ENCODE results near the gene AQP7. TPM values are rescaled to one million over a fixed set of nuclear protein-coding genes. Genes with fewer than 3 reads are reported as not detected.

The AQP7 gene
- total RNA-seq, 1 donor from 2014 or later = 1.7 TPM

- TF ChIP-seq, protein P1, sequence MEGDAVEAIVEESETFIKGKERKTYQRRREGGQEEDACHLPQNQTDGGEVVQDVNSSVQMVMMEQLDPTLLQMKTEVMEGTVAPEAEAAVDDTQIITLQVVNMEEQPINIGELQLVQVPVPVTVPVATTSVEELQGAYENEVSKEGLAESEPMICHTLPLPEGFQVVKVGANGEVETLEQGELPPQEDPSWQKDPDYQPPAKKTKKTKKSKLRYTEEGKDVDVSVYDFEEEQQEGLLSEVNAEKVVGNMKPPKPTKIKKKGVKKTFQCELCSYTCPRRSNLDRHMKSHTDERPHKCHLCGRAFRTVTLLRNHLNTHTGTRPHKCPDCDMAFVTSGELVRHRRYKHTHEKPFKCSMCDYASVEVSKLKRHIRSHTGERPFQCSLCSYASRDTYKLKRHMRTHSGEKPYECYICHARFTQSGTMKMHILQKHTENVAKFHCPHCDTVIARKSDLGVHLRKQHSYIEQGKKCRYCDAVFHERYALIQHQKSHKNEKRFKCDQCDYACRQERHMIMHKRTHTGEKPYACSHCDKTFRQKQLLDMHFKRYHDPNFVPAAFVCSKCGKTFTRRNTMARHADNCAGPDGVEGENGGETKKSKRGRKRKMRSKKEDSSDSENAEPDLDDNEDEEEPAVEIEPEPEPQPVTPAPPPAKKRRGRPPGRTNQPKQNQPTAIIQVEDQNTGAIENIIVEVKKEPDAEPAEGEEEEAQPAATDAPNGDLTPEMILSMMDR (IDR thresholded peaks at IDR 0.05; ENCODE audit: unreplicated experiment) = no peak
- peaks cover 17% of the 10 kb centered on the region for H3K27me3 Mint-ChIP-seq (ENCODE audit: low read depth)
- no peaks in the 10 kb centered on the region for H3K36me3 Mint-ChIP-seq
Observed at GRCh38 chr9:33440609-33441008, 38.2 kb upstream of the AQP7 start.

DNA sequence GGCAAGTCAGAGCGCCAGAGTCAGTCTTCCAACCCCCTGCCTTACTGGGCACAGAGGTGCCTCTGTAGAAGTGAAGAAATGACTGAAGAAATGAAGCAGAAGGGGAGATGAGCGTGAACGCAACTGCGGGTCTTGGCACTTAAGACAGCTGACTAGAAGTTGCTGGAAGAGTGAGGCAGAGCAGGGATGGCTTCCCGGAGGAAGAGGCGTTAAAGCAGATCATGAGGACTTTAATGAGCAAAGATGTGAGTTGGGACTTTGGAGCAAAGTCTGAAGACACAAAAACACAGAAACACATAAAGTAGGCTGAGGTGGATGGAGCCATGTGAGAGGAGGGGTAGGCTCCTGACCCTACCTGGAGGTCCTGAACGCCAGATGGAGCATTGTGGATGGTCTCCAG is 37.8 kb upstream of the AQP7 start:
- TF ChIP-seq, protein P1 (IDR thresholded peaks at IDR 0.05; ENCODE audit: unreplicated experiment) = no peak
- Mint-ChIP-seq H3K9me3 (no peaks in the 10 kb centered on the region), H3K27ac (no peak overlapping the region), H3K27me3 (ENCODE audit: low read depth) (peaks cover 19% of the 10 kb centered on the region), H3K4me3 (no peak overlapping the region), H3K36me3 (no peaks in the 10 kb centered on the region), H3K4me1 (peaks cover 8% of the 10 kb centered on the region)
- DNase-seq (ENCODE audit: low spot score in 2 of 2, unreplicated experiment in 2 of 2) = no peak

More at GRCh38 chr9:33440609-33441008, 38.2 kb upstream of the AQP7 start:
- H3K27ac Mint-ChIP-seq = no peak overlapping the region
- H3K4me3 Mint-ChIP-seq = no peak overlapping the region
- DNase-seq (ENCODE audit: low spot score in 2 of 2, unreplicated experiment in 2 of 2) = no peak
- peaks cover 12% of the 10 kb centered on the region for H3K4me1 Mint-ChIP-seq
- H3K9me3 Mint-ChIP-seq = no peaks in the 10 kb centered on the region

DNA sequence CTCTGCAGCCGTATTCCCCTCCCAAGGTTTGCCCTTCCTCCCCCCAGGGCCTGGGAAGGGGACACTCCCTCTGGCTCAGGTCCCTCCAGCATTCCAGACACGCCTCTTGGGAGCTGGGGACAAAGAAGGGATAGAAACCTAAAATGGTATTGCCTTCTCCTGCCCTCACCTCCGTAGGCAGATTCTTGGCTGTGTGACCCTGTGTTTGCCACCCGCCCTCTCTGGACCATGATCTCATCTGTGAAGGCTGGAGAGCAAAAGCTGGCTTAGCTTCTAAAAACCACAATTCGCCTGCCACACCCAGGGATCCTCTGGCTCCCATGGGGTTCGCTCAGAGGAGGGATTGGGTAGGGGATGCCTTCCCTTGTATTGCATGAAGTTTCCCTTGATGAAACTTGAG is 37.4 kb upstream of the AQP7 start:
- Mint-ChIP-seq H3K36me3 (no peaks in the 10 kb centered on the region), H3K27me3 (ENCODE audit: low read depth) (peaks cover 16% of the 10 kb centered on the region), H3K4me3 (no peak overlapping the region), H3K9me3 (no peaks in the 10 kb centered on the region), H3K27ac (no peak overlapping the region), H3K4me1 (peaks cover 4% of the 10 kb centered on the region)
- TF ChIP-seq, protein P1 (IDR thresholded peaks at IDR 0.05; ENCODE audit: unreplicated experiment) = no peak
- DNase-seq (ENCODE audit: low spot score in 2 of 2, unreplicated experiment in 2 of 2) = no peak

DNA sequence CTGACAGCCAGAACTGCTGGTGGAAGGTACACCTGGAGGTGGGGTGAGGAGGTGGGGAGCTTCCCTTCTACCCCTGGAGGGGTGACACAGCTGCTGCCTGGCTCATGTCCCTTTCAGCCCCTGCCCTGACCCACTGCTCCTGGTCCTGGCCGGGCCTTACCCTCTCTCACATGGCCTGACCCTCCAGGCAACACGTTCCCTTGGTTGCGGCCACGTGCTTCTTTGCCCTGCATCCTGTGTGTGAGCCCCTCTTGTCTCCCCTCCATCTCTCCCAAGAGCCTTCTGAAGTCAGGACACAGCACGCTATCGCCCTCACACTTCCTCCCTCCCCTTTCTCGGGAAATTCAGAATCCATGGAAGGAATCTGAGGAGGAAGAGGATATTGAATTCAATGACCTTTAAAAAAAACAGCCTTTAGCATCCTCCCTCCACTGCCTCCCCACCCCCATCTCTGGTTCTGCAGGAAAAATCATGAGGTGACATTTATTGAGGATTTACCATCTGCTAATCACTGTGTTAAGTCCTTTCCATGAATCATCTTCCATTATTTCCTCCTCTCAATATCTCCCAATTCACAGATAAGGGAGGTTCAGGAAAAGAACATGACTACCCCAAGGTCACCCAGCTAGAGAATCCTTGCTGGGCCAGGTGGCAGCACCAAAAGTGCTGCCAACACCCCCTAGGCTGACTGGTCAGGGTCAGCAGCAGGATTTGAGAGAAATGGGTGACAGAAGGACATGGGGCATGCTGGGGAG is 36.7 kb upstream of the AQP7 start:
- Mint-ChIP-seq H3K9me3 (no peaks in the 10 kb centered on the region), H3K4me1 (peaks cover 3% of the 10 kb centered on the region), H3K27ac (no peak overlapping the region), H3K36me3 (no peaks in the 10 kb centered on the region), H3K4me3 (no peak overlapping the region), H3K27me3 (ENCODE audit: low read depth) (peaks cover 14% of the 10 kb centered on the region)
- TF ChIP-seq, protein P1 (IDR thresholded peaks at IDR 0.05; ENCODE audit: unreplicated experiment) = no peak
- DNase-seq (ENCODE audit: low spot score in 2 of 2, unreplicated experiment in 2 of 2) = no peak

- no peak for DNase-seq (ENCODE audit: low spot score in 2 of 2, unreplicated experiment in 2 of 2)
- H3K27me3 Mint-ChIP-seq (ENCODE audit: low read depth) = peaks cover 14% of the 10 kb centered on the region
- H3K27ac Mint-ChIP-seq = no peak overlapping the region
- TF ChIP-seq, protein P1 (IDR thresholded peaks at IDR 0.05; ENCODE audit: unreplicated experiment) = no peak
- H3K4me1 Mint-ChIP-seq = peaks cover 3% of the 10 kb centered on the region
- no peaks in the 10 kb centered on the region for H3K9me3 Mint-ChIP-seq
- H3K4me3 Mint-ChIP-seq = no peak overlapping the region
- no peaks in the 10 kb centered on the region for H3K36me3 Mint-ChIP-seq
Observed at GRCh38 chr9:33437898-33438297, 35.5 kb upstream of the AQP7 start.

Measured in mesothelial cell of epicardium (in vitro differentiated cells).